GM19238 (cell line): Measurements from ENCODE around the gene ESYT3.
"Not testable (repeated sequence)": the region's sequence is repeated elsewhere in the genome, so short reads cannot be mapped to it uniquely, and the experiment has no call there.

Experiments
- DNase-seq: peaks from one replicate; pipeline ENCODE4 v3.0.0; 2011; ENCODE audit warnings: low spot score; ENCODE audit not compliant: insufficient read length

ESYT3 gene

DNA sequence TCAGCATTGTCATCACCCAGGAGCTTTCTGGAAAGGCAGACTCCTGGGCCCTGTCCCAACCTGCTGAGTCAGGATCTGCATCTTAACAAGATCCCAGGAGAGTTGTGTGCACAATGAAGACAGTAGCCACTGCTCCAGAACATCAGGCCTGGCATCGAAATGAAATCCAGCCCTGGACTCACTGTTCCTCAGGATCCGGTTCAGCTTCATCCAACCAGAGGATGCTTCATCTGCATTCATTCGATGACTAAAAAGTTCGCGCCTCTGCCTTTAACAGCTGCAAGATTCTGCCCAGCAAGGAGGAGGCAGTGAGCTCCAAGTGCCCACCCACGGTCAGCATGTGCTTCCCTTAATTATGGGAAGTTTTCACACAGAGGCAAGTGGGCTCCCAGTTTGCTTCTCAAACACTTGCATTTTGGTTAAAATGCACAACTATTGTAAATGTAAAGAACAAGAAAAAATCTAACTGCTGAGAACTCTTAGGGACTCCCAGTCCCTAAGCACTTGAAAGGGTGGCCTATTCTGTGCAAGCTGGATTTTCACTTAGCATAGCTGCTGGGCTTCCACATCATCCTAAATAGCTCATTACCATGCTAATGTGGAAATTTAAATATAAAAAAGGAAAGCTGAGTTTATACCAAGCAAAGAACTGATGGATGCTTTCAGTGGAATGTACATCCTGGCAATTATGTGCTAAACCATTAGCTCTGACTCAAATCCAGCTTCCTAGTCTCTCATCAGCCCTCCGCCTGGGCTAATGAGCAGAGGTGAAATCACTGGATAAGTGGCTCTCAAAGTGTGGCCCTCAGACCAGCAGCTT lies 25.5 kb upstream of the ESYT3 start:
- DNase-seq, result no peak

DNA sequence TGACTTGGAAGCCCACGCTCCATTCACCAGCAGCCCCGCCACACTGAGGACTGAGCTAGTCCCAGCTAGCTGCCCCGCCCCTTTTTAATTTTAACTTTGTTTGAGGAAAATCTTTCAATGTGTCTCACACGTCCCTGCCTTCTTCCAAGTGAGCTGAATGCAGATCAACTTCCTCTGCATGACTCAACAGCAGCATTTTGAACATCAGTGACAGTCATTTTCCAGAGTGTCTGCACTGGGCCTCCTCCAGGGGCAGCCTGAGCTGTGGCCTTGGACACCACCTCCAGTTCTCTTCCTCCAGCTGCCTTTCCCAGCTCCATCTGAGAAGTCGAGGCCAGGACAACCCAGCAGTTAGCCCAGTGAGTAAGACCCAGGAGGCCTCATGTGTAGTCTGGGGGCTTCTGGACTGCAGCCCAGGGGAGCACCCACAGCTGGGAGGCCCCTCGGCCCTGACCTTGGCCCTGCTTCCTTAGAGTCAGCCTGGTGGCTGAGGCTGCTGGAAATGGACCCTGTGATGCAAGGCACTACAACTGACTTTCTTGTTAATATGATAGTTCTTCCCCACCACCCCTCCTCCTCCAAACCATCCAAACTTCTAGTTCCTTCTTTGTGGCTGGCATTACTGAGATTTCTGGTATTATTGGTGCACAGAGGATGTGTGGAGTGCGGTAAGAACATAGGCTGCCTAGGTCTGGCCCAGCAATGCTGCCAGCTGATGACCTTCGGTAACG lies 21.4 kb upstream of the ESYT3 start:
- no peak for DNase-seq

DNA sequence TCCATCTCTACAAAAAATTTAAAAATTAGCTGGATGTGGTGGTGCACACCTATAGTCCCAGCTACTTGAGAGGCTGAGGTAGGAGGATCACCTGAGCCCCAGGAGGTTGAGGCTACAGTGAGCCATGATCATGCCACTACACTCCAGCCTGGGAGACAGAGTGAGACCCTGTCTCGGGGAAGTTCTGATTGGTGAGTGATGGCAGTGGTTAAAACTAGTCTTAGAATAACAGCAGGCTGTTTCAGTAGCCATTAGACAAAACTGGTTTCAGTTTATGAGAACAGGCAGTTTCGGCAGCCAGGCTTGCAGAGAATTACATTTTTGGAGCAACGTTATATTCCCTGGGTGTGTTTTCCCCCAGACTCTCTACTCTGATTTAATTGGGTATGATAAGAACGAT lies 18.2 kb upstream of the ESYT3 start:
- DNase-seq, result not testable (repeated sequence)

DNA sequence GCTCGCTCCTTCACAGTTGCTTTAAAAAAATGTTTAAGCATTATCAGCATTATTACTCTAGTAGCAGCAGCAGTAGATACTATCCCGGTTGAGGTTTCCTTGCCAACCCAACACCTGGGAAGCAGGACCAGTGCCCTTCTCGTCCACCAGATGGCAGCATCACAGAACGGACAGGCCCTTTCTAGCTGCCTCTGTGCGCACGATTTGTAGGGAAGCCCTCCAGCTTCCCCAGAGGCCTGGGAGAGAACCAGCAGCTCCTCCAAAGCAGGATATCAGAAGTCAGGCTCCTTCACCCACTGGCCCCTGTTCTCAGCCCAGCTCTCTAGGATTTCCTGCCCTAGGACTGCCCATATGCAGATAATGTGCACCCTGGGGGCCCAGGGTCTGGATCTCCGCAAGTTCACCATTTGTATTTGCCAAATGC lies 16.8 kb upstream of the ESYT3 start:
- peak; percentile 46 for DNase-seq

DNA sequence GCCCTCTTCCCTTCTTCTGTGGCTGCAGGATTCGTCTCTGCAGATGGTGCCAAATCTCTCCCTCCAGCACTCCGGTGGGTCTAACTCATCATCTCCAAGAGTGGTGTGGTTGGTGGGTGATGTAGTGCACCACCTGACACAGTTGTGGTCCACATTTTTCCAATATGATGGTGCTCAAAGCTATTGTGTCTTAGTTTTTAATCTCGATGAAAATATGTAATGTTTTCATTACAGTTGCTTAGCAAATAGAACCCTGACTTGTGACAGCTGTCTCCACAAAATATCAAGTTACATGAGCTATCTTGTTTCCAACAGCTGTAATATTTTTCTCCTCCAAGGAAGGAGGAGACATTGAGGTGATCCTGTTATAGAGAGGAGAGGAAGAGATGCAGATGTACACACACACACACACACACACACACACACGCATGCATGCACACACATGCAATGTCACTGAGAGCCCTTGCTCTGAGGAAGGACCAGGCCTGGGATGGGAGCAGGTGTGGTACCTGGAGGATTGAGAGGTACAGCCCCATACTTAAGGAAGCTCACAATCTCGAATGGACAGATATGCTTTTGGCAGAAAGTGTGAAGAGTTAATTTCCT lies 15.7 kb upstream of the ESYT3 start:
- DNase-seq, result no peak

DNA sequence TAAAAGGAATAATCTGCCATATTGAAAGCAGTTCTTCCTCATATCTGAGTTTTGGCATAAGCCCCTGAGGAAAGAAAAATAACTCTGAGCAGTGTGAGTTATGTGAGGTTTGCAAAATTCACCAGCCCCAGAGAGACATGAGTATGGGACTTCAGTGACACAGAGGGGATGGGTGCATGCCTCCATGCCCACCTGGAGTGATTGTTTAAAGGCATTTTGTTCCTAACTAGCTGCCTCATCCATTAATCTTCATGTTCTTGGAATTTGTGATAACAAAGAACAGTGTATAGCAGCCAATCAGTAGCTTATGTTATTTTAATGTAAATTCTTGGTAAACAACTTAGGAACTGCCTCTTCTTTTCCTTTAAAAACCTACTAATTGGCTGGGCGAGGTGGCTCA lies 11.1 kb upstream of the ESYT3 start:
- no peak for DNase-seq

DNA sequence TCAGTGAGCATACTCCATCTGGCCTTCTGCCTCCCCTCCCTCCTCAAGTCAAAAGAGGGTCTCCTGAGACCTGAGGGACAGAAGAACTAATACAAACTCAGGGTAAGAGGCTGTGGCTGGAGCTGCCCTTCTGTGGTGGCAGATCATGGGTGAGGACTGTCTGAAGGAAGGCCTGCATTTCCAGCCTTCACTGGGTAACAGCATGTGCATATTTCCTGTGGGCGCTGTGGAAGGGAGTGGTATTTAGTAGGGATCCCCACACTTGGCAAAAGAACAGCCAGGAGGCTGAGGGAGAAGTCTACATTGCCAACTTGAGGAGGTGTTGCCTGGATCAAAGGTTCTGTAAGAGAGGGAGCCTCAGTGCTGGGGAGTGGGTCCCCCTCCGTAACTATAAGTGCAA lies 10.1 kb upstream of the ESYT3 start:
- no peak for DNase-seq

DNA sequence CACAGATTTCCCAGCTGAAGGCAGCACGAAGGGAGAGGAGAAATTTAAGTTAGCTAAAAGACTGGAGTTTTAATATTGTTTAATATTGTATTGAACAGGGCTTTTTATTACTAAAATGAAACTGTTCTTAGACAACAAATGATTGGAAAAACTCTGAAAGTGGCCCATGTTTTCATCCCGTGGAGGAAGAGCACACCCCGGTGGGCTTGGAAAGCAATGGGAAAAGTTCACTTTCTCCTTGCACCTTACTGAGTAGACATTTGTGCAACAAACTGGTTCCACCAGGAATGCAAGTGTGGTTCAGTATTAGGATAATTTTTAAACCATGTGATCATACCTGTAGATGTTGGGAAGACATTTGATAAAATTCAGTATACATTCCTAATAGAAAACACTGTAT lies 8.2 kb upstream of the ESYT3 start:
- no peak for DNase-seq

DNA sequence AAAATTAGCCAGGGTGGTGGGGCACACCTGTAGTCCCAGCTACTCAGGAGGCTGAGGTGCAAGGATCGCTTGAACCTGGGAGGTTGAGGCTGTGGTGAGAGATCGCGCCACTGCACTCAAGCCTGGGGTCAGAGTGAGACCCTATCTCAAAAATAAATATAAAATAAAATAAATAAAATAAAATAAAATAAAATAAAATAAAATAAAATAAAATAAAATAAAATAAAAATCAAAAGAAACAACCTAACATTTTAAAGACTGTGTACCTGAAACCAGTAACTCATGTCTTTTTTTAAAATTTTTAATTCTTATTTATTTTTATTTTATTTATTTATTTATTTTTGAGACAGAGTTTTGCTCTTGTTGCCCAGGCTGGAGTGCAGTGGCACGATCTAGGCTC lies 7.7 kb upstream of the ESYT3 start:
- DNase-seq, result not testable (repeated sequence)

DNA sequence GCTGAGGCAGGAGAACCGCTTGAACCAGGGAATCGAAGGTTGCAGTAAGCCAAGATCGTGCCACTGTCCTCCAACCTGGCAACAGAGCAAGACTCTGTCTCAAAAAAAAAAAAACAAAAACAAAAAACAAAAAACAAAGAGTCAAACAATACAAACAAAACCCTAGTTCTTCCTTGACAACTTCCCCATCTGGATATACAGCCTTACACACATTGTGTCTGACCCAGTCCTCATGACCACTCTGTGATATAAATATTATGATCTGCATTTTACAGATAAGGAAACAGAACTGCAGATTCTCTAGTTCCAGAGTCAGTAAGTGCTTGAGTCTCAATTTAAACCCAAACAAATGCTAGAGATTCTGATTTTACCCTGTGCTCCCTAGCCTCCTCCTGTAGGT lies 4.8 kb upstream of the ESYT3 start:
- no peak for DNase-seq

DNA sequence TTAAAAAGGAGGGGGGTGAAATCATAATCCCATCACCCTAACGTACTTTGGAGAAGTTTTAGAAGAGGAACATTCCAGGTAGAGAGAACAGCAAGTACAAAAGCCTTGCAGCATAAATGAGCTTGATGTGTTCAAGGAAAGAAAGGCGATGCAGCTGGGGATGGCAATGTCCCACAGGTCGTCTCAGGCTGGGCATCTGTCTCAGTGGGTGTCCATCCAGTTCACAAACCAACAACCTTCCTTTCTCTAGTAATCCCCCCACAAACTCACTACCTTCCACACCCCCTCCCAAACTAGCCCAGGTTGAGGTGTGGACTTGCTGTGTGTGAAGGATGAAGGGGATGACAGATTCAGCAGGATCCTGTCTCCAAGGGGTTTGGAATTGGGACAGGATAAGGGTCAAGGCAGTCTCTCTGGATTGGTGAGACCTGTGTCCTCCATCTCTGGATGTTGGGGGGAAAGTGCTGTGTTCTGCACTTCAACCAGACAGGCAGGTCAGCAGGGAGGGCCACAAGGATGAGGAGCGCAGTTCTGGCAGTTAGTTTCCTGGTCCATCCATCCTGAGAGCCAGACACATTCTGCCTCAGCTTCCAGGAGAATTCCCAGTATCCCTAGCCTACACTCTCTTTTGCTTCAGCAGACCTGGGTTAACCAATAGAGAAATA lies 1.7 kb upstream of the ESYT3 start:
- DNase-seq, result no peak

DNA sequence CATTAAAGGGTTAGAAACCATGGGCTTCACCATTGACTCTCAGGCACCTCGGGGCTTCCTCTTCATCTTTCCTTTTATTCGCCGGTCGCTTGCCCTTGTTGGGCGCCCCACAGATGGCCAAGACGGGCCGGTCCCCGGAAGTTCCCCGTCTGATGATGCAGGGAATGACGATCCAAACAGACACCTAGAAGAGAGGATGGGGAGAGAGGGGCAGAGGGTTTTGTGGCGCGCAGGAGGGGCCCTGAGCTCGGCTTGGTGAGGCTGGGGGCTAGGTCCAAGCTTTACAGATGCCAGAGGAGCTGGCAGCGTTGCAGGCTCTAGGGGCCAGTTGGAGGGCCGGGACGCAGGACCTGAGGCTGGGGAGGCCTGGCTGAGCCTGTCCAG lies 532 bp upstream of the ESYT3 start:
- no peak for DNase-seq

DNA sequence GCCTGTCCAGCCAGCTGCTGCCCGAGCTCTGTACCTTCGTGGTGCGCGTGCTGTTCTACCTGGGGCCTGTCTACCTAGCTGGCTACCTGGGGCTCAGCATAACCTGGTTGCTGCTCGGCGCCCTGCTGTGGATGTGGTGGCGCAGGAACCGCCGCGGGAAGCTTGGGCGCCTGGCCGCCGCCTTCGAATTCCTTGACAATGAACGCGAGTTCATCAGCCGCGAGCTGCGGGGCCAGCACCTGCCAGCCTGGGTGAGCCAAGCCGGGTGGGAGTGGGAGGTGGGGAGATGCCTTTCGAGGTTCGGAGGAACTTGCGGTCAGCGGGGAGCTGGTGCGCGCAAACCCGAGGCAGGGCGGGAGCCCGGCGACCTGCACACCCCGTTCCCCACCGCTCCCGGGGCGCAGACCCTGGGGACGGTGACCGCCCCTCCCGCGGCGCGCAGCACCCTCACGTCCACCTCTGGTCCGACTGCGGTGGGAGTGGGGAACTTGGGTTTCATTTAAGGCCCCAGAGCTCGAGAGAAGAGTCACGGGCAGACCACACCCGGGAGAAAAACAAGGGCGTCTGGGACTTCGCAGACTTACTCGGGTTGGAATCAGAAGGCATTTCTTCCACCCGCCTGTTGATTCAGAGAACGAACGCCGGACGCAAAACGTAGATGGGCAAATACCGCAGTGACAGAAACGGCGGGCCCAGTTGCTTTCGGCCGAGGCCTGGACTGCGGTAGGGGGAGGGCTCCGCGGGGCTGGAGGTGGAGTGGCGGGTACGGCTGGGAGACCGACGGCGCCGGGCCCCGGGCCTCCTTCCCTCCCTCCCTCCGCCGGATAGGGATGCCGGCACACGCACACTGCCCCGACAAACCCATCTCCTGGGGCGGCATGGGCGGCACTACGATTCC lies 708 bp downstream of the ESYT3 start:
- DNase-seq, result no peak

DNA sequence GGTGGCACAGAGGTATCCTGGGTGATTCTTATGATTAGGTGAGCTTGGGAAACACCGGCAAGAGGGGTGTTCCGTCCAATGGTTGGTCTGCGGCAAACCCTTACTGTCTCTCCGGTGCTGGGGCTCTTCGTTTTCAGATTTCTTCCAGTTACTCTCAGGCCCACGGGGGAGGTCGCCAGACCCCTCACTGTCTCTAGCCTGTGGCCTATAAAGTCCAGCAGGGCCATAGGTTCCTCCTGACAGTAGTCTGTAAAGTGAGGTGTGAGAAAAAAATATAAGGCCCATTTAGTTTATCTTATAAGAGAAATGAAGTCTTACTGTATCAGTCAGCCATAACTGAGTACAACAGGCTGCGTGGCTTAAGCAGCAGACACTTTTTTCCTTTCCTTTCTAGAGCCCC lies 1.4 kb downstream of the ESYT3 start:
- no peak for DNase-seq

DNA sequence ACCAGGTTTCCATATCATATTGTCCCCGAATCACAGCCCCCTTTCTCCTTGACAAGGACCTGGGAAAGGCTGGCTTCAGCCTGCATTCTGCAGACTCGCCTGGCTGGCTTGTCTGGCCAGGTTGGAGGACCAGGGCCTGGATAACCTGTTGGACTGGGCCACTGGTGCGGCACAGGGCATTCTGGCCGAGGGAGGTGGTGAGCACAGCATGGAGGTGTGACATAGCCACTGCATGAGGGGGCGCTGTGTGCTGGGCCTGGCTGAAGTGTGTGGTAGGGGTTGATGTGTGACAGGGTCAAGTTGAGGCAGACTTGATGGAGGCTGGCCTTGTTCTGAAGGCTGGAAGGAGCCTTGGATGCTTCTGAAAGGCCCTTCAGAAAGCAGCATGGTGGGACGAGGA lies 2.9 kb downstream of the ESYT3 start:
- no peak for DNase-seq

DNA sequence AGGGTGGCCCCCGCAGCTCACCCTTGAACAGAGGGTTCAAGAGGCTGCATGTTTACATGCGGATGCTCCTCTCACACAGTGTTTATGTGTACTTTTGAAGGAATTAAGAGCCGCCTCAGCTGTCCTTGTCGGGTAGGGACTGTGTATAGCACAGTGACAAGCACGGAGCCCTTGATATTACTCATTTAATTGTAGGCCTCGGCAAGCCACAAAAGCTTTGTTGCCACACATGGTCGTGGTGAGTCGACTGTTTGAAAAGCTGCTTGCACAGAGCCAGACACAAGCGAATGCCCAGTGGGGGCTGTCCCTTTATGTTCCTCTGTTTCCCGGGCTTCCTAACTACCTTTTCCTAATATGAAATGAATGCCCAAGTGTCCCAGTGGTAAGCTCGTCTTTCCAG lies 4.5 kb downstream of the ESYT3 start:
- no peak for DNase-seq

DNA sequence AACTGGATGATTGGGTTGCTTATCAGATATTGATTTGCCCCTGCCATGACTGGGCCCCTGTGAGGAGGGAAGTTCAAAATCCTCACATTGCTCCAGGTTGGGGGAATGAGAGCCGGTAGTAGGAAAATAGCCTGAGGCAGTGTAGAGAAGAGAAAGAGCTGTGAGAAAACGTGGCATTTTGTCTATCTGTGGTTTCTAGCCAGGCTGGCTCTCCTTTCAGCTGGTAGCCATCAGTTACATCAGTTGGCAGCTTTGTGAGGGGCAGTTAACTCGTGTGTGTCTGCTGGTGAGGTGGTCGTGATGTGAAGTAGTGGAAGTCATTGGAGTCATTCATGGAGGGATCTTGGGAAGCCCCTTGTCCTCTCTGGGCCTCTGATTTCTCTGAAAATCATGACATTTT lies 5.2 kb downstream of the ESYT3 start:
- DNase-seq, result no peak

DNA sequence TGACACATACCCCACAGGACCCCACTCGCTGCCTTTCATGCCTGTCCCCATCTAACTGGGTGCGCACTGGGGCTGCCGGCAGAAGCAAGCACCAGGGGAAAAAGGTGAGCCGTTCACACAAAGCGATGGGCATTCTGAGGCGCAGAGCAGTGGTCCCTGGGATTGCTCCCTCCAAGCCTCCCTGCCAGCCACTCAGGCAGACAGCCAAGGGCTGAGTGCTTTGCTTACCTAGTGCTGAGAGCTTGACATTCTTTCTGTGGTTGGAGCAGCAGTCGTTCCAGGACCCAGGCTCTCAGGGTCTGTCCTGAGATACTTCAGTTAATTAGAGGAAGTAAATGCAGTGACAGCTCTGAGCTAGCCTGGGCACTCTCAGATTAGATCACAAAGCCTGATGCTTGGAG lies 5.7 kb downstream of the ESYT3 start:
- DNase-seq, result no peak

DNA sequence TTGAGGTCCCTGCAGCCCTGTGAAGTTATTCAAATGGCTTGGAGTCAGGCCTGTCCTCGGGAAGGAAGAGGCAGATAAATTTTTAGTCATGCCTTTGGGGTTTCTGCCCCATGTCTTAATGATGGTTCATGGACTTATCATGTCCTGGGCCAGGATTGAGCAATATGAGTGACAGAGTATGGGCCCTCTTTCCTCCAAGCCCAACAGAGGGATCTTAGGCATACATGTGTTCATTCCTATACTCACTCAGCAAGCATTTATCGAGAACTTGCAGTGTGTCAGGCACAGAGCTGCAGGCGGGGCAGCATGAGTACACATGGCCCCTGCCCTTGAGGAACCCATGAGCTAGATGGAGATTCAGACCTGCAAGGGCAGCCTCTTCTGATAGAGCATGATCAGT lies 6.2 kb downstream of the ESYT3 start:
- DNase-seq, result no peak

DNA sequence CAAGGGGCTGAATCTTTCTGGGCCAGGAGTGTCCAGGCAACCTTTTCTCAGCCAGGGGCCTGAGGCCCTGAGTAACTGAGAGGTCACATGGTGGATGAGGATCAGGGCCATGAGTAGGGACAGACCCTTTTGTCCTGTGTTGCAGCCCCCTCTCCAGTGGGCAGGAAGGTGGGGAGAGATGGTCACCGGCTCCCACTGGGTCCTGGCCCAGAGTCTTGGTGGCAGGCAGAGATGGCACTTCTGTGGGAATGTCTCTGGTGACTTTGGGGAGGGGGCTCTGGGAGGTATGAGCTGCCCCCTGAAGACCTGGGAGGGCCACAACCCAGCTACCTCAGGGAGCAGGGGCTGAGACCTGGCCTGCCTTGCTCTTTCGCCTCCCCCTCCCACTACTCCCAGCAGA lies 6.8 kb downstream of the ESYT3 start:
- DNase-seq, result no peak

DNA sequence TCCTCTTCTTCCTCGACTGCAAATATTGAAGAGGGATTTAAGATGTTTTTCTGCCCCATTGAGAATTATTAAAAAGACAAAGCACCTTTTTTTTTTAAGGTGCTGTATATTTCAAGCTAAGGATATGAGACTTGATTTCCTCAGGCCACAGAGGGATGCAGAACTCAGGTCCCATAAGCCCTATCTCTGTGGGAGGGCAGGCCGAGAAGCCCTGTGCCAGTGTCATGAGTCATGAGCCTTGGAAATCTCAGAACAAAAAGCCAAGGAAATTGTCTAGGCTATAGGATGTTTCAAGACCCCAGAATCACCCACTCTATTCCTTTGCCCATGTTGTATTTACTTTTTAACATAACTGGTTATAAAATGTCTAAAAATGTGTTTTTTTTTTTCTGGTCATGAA lies 7.3 kb downstream of the ESYT3 start:
- DNase-seq, result no peak
